Osteoblast (primary cell): ENCODE data around the gene CSNK1A1L. TPM values are rescaled to one million over a fixed set of nuclear protein-coding genes. Genes with fewer than 3 reads are reported as not detected.

ENCODE experiments used
- total RNA-seq: library from RNA; depleted of rRNA; stranded (reverse); fragments of >200 nt; gene quantifications from 2 replicates; pipeline ENCODE4 v1.2.3, GENCODE V29; 2012

The CSNK1A1L gene
- total RNA-seq, 1 donor: not detected

Other genes with a start within 250 kb of the CSNK1A1L start
- 3.2 and 4.7 TPM in 2 replicates for gene SMAD9, start 185.4 kb downstream of the CSNK1A1L start, total RNA-seq
- gene ALG5, start 106.3 kb downstream of the CSNK1A1L start, total RNA-seq: 39.4 and 42.1 TPM in 2 replicates
- gene EXOSC8, start 104.9 kb downstream of the CSNK1A1L start, total RNA-seq: 25.7 and 28.6 TPM in 2 replicates
- 53.6 and 60.1 TPM in 2 replicates for gene SUPT20H, start 46.0 kb downstream of the CSNK1A1L start, total RNA-seq